ENCODE results near the gene KRT7.
"Not testable (repeated sequence)": the region's sequence is repeated elsewhere in the genome, so short reads cannot be mapped to it uniquely, and the experiment has no call there.

Gene KRT7

GRCh38 chr12:52246720-52247621 is 13.9 kb downstream of the KRT7 start:
- H3K36me3 ChIP-seq (ENCODE audit: control insufficient read depth, insufficient read depth, low read length): no peaks in the 10 kb centered on the region
- peaks cover 5% of the 10 kb centered on the region for H3K27me3 ChIP-seq (ENCODE audit: control insufficient read depth, insufficient read depth, low read length)
- H3K4me1 ChIP-seq (ENCODE audit: control insufficient read depth, insufficient read depth, low read length): peaks cover 70% of the 10 kb centered on the region
- H3K9ac ChIP-seq (ENCODE audit: low read length): peak overlapping the region; percentile 30
- no peak overlapping the region for H3K4me3 ChIP-seq (ENCODE audit: low read length)
- no peaks in the 10 kb centered on the region for H3K9me3 ChIP-seq (ENCODE audit: control insufficient read depth, low read length)

GRCh38 chr12:52247622-52248540 is 14.8 kb downstream of the KRT7 start:
- H3K9me3 ChIP-seq (ENCODE audit: control insufficient read depth, low read length): no peaks in the 10 kb centered on the region
- peak overlapping the region; percentile 41 for H3K9ac ChIP-seq (ENCODE audit: low read length)
- H3K27me3 ChIP-seq (ENCODE audit: control insufficient read depth, insufficient read depth, low read length): peaks cover 5% of the 10 kb centered on the region
- peaks cover 69% of the 10 kb centered on the region for H3K4me1 ChIP-seq (ENCODE audit: control insufficient read depth, insufficient read depth, low read length)
- no peaks in the 10 kb centered on the region for H3K36me3 ChIP-seq (ENCODE audit: control insufficient read depth, insufficient read depth, low read length)
- H3K4me3 ChIP-seq (ENCODE audit: low read length): no peak overlapping the region

- Histone ChIP-seq H3K9me3 (ENCODE audit: control insufficient read depth, low read length) (no peaks in the 10 kb centered on the region), H3K9ac (ENCODE audit: low read length) (peak overlapping the region; percentile 7), H3K4me1 (ENCODE audit: control insufficient read depth, insufficient read depth, low read length) (peaks cover 60% of the 10 kb centered on the region), H3K36me3 (ENCODE audit: control insufficient read depth, insufficient read depth, low read length) (no peaks in the 10 kb centered on the region), H3K27me3 (ENCODE audit: control insufficient read depth, insufficient read depth, low read length) (peaks cover 5% of the 10 kb centered on the region), H3K4me3 (ENCODE audit: low read length) (no peak overlapping the region)
Measured at GRCh38 chr12:52248541-52249461, 15.8 kb downstream of the KRT7 start.

- Histone ChIP-seq H3K36me3 (ENCODE audit: control insufficient read depth, insufficient read depth, low read length) (no peaks in the 10 kb centered on the region), H3K9ac (ENCODE audit: low read length) (no peak overlapping the region), H3K4me3 (ENCODE audit: low read length) (no peak overlapping the region), H3K9me3 (ENCODE audit: control insufficient read depth, low read length) (no peaks in the 10 kb centered on the region), H3K27me3 (ENCODE audit: control insufficient read depth, insufficient read depth, low read length) (peaks cover 9% of the 10 kb centered on the region), H3K4me1 (ENCODE audit: control insufficient read depth, insufficient read depth, low read length) (peaks cover 52% of the 10 kb centered on the region)
Measured at GRCh38 chr12:52249511-52250047, 16.5 kb downstream of the KRT7 start.

GRCh38 chr12:52250048-52250990 is 17.3 kb downstream of the KRT7 start:
- Histone ChIP-seq H3K4me1 (ENCODE audit: control insufficient read depth, insufficient read depth, low read length) (peaks cover 46% of the 10 kb centered on the region), H3K9ac (ENCODE audit: low read length) (no peak overlapping the region), H3K9me3 (ENCODE audit: control insufficient read depth, low read length) (no peaks in the 10 kb centered on the region), H3K4me3 (ENCODE audit: low read length) (no peak overlapping the region), H3K36me3 (ENCODE audit: control insufficient read depth, insufficient read depth, low read length) (no peaks in the 10 kb centered on the region), H3K27me3 (ENCODE audit: control insufficient read depth, insufficient read depth, low read length) (peaks cover 9% of the 10 kb centered on the region)

GRCh38 chr12:52251367-52252051 is 18.5 kb downstream of the KRT7 start:
- H3K36me3 ChIP-seq (ENCODE audit: control insufficient read depth, insufficient read depth, low read length): no peaks in the 10 kb centered on the region
- peaks cover 15% of the 10 kb centered on the region for H3K27me3 ChIP-seq (ENCODE audit: control insufficient read depth, insufficient read depth, low read length)

GRCh38 chr12:52252175-52252615 is 19.2 kb downstream of the KRT7 start:
- not testable (repeated sequence) for H3K9ac ChIP-seq (ENCODE audit: low read length); H3K4me3 ChIP-seq (ENCODE audit: low read length); H3K36me3 ChIP-seq (ENCODE audit: control insufficient read depth, insufficient read depth, low read length); H3K9me3 ChIP-seq (ENCODE audit: control insufficient read depth, low read length)
- peaks cover 22% of the 10 kb centered on the region for H3K27me3 ChIP-seq (ENCODE audit: control insufficient read depth, insufficient read depth, low read length)
- H3K4me1 ChIP-seq (ENCODE audit: control insufficient read depth, insufficient read depth, low read length): peaks cover 27% of the 10 kb centered on the region

More at GRCh38 chr12:52251367-52252051, 18.5 kb downstream of the KRT7 start:
- Histone ChIP-seq H3K9me3 (ENCODE audit: control insufficient read depth, low read length) (no peaks in the 10 kb centered on the region), H3K9ac (ENCODE audit: low read length) (no peak overlapping the region), H3K4me3 (ENCODE audit: low read length) (no peak overlapping the region), H3K4me1 (ENCODE audit: control insufficient read depth, insufficient read depth, low read length) (peaks cover 34% of the 10 kb centered on the region)

- H3K27me3 ChIP-seq (ENCODE audit: control insufficient read depth, insufficient read depth, low read length): peaks cover 28% of the 10 kb centered on the region
- no peaks in the 10 kb centered on the region for H3K36me3 ChIP-seq (ENCODE audit: control insufficient read depth, insufficient read depth, low read length)
- H3K9me3 ChIP-seq (ENCODE audit: control insufficient read depth, low read length): no peaks in the 10 kb centered on the region
- peaks cover 21% of the 10 kb centered on the region for H3K4me1 ChIP-seq (ENCODE audit: control insufficient read depth, insufficient read depth, low read length)
- H3K4me3 ChIP-seq (ENCODE audit: low read length): no peak overlapping the region
- H3K9ac ChIP-seq (ENCODE audit: low read length): no peak overlapping the region
Measured at GRCh38 chr12:52252728-52253343, 19.8 kb downstream of the KRT7 start.

- no peak overlapping the region for H3K4me3 ChIP-seq (ENCODE audit: low read length)
- H3K36me3 ChIP-seq (ENCODE audit: control insufficient read depth, insufficient read depth, low read length): no peaks in the 10 kb centered on the region
- no peaks in the 10 kb centered on the region for H3K9me3 ChIP-seq (ENCODE audit: control insufficient read depth, low read length)
- H3K4me1 ChIP-seq (ENCODE audit: control insufficient read depth, insufficient read depth, low read length): peaks cover 15% of the 10 kb centered on the region
- no peak overlapping the region for H3K9ac ChIP-seq (ENCODE audit: low read length)
- peaks cover 36% of the 10 kb centered on the region for H3K27me3 ChIP-seq (ENCODE audit: control insufficient read depth, insufficient read depth, low read length)
Measured at GRCh38 chr12:52253391-52254179, 20.5 kb downstream of the KRT7 start.
